ENCODE measurements around the gene MAFF.

MAFF gene

DNA sequence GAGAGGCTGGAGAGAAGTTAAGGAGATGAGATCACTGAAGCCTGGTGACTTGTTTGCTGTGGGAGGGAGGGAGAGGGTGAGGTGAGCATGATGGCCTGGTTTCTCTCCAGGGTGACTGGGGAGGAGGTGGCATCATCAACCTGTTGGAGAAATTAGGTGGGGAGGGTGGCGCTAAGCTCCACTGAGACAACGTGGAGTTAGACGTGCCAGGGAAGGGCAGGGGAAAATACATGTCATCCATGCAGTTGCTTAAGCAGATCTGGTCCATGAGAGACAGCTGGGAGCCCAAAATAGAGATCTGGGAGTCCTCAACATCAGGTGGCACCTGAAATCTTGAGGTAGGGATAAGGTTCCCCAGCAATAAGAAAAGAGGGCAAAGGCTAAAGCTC is 9.3 kb upstream of the MAFF start:
- H3F3A ChIP-seq (ENCODE audit: control insufficient read depth, insufficient read depth): no peaks in the 10 kb centered on the region
- no peaks in the 10 kb centered on the region for H3K36me3 ChIP-seq (ENCODE audit: control insufficient read depth, low read length)
- no peaks in the 10 kb centered on the region for H3K79me2 ChIP-seq (ENCODE audit: control insufficient read depth, low read length)
- H3K27ac ChIP-seq (ENCODE audit: low read depth, low read length): no peak overlapping the region
- H3K9me2 ChIP-seq (replicated peaks; ENCODE audit: control insufficient read depth, low read length): no peaks in the 10 kb centered on the region
- no peak overlapping the region for H3K4me3 ChIP-seq (ENCODE audit: low read length)
- H3K4me2 ChIP-seq (ENCODE audit: low read length): no peak overlapping the region
- H4K20me1 ChIP-seq (ENCODE audit: control insufficient read depth, insufficient read depth, low read depth, low read length): no peaks in the 10 kb centered on the region
- H3K4me1 ChIP-seq (ENCODE audit: control insufficient read depth, low read length): peaks cover 7% of the 10 kb centered on the region; the same call in 1 of the 2 replicates
- TF ChIP-seq EZH2phosphoT487 (IDR thresholded peaks at IDR 0.05; ENCODE audit: borderline replicate concordance, low read length): no peak
- TF ChIP-seq, protein P1, sequence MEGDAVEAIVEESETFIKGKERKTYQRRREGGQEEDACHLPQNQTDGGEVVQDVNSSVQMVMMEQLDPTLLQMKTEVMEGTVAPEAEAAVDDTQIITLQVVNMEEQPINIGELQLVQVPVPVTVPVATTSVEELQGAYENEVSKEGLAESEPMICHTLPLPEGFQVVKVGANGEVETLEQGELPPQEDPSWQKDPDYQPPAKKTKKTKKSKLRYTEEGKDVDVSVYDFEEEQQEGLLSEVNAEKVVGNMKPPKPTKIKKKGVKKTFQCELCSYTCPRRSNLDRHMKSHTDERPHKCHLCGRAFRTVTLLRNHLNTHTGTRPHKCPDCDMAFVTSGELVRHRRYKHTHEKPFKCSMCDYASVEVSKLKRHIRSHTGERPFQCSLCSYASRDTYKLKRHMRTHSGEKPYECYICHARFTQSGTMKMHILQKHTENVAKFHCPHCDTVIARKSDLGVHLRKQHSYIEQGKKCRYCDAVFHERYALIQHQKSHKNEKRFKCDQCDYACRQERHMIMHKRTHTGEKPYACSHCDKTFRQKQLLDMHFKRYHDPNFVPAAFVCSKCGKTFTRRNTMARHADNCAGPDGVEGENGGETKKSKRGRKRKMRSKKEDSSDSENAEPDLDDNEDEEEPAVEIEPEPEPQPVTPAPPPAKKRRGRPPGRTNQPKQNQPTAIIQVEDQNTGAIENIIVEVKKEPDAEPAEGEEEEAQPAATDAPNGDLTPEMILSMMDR (IDR thresholded peaks at IDR 0.05; ENCODE audit: low read depth, low read length, poor library complexity, severe bottlenecking): no peak
- no peaks in the 10 kb centered on the region for H3K9me3 ChIP-seq (ENCODE audit: control insufficient read depth, insufficient read depth, low read length)
- peaks cover 6% of the 10 kb centered on the region for H3K27me3 ChIP-seq (ENCODE audit: control insufficient read depth, low read length)

- Histone ChIP-seq H3K4me2 (ENCODE audit: low read length) (no peak overlapping the region), H3K27me3 (ENCODE audit: control insufficient read depth, low read length) (peaks cover 3% of the 10 kb centered on the region; the same call in 1 of the 2 replicates), H3K36me3 (ENCODE audit: control insufficient read depth, low read length) (no peaks in the 10 kb centered on the region), H3K79me2 (ENCODE audit: control insufficient read depth, low read length) (no peaks in the 10 kb centered on the region), H4K20me1 (ENCODE audit: control insufficient read depth, insufficient read depth, low read depth, low read length) (no peaks in the 10 kb centered on the region), H3K9me2 (replicated peaks; ENCODE audit: control insufficient read depth, low read length) (no peaks in the 10 kb centered on the region), H3F3A (ENCODE audit: control insufficient read depth, insufficient read depth) (no peaks in the 10 kb centered on the region), H3K4me1 (ENCODE audit: control insufficient read depth, low read length) (peaks cover 7% of the 10 kb centered on the region; the same call in 1 of the 2 replicates), H3K4me3 (ENCODE audit: low read length) (no peak overlapping the region), H3K9me3 (ENCODE audit: control insufficient read depth, insufficient read depth, low read length) (no peaks in the 10 kb centered on the region), H3K27ac (ENCODE audit: low read depth, low read length) (no peak overlapping the region)
- no peak for TF ChIP-seq EZH2phosphoT487 (IDR thresholded peaks at IDR 0.05; ENCODE audit: borderline replicate concordance, low read length)
- TF ChIP-seq, protein P1 (IDR thresholded peaks at IDR 0.05; ENCODE audit: low read depth, low read length, poor library complexity, severe bottlenecking): no peak
Observed at GRCh38 chr22:38193580-38193979, 8.2 kb upstream of the MAFF start.

DNA sequence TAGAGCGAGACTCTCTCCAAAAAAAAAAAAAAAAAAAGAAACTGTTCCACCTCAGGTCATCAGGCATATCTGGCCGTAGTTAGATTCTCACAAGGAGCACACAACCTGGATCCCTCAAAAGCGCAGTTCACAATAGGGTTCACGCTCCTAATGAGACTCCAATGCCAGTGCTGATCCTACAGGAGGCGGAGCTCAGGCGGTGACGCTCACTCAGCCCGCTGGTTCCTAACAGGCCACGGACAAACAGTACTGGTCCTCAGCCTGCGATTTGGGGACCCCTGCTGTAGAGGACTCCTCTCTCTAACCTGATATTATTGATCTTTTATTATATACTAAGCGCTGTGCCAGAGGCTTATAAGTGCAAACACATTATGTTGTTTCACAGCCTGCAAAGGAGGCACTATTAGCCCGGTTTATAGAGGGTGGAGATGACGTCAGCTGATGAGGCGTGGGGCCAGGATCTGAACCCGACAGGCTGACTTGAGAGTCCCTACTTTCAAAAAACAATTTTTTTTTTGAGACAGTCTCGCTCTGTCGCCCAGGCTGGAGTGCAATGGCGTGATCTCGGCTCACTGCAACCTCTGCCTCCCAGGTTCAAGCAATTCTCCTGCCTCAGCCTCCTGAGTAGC is 4.9 kb upstream of the MAFF start:
- no peak overlapping the region for H3K27ac ChIP-seq (ENCODE audit: low read depth, low read length)
- H3F3A ChIP-seq (ENCODE audit: control insufficient read depth, insufficient read depth): peaks cover 4% of the 10 kb centered on the region; the same call in 1 of the 2 replicates
- H3K4me3 ChIP-seq (ENCODE audit: low read length): no peak overlapping the region
- H3K4me2 ChIP-seq (ENCODE audit: low read length): no peak overlapping the region
- no peaks in the 10 kb centered on the region for H3K79me2 ChIP-seq (ENCODE audit: control insufficient read depth, low read length)
- no peaks in the 10 kb centered on the region for H3K36me3 ChIP-seq (ENCODE audit: control insufficient read depth, low read length)
- peaks cover 3% of the 10 kb centered on the region; the same call in 1 of the 2 replicates for H3K27me3 ChIP-seq (ENCODE audit: control insufficient read depth, low read length)
- no peak for TF ChIP-seq EZH2phosphoT487 (IDR thresholded peaks at IDR 0.05; ENCODE audit: borderline replicate concordance, low read length)
- TF ChIP-seq, protein P1 (IDR thresholded peaks at IDR 0.05; ENCODE audit: low read depth, low read length, poor library complexity, severe bottlenecking): no peak
- H3K9me3 ChIP-seq (ENCODE audit: control insufficient read depth, insufficient read depth, low read length): no peaks in the 10 kb centered on the region
- H4K20me1 ChIP-seq (ENCODE audit: control insufficient read depth, insufficient read depth, low read depth, low read length): no peaks in the 10 kb centered on the region
- peaks cover 12% of the 10 kb centered on the region for H3K4me1 ChIP-seq (ENCODE audit: control insufficient read depth, low read length)
- no peaks in the 10 kb centered on the region for H3K9me2 ChIP-seq (replicated peaks; ENCODE audit: control insufficient read depth, low read length)

Measured in DOHH2 (cell line).